ENCODE measurements around the gene WRAP53.
"Not testable (repeated sequence)": the region's sequence is repeated elsewhere in the genome, so short reads cannot be mapped to it uniquely, and the experiment has no call there.

WRAP53 gene

DNA sequence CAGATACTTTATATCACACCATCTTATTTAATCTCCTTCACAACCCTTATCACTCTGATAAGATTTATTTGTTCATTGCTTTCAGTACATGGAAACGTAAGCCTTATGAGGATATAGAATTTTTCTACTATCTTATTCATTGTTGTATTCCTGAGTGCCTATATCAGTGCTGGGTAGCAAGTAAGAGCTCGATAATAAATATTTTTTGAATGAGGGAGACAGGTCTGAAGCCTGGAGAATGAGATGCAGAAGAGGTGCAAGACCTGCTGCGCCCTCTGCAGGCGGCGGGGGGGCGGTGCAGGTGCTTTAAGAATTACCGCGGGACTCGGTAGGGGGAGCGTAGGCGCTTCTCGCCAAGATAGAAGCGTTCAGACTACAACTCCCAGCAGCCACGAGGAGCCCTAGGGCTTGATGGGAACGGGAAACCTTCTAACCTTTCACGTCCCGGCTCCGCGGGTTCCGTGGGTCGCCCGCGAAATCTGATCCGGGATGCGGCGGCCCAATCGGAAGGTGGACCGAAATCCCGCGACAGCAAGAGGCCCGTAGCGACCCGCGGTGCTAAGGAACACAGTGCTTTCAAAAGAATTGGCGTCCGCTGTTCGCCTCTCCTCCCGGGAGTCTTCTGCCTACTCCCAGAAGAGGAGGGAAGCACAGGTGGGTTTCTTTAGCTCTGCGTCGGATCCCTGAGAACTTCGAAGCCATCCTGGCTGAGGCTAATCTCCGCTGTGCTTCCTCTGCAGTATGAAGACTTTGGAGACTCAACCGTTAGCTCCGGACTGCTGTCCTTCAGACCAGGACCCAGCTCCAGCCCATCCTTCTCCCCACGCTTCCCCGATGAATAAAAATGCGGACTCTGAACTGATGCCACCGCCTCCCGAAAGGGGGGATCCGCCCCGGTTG is at the start of gene WRAP53:
Gene WRAP53 (plus strand): TSS at position 570 of the 900 bp plus-strand sequence. CDS start 172 bp downstream, at position 742.
- FAIRE-seq = peak; percentile 96

GRCh38 chr17:7640783-7641182 is 47.5 kb upstream of the WRAP53 start:
- no peak for FAIRE-seq

DNA sequence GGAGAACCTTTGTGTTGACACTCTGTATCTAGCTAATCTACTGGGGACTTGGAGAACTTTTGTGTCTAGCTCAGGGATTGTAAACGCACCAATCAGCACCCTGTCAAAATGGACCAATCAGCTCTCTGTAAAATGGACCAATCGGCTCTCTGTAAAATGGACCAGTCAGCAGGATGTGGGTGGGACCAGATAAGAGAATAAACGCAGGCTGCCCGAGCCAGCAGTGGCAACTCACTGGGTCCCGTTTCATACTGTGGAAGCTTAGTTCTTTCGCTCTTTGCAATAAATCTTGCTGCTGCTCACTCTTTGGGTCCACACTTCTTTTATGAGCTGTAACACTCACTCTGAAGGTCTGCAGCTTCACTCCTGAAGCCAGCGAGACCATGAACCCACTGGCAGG is 46.6 kb upstream of the WRAP53 start:
- not testable (repeated sequence) for FAIRE-seq

DNA sequence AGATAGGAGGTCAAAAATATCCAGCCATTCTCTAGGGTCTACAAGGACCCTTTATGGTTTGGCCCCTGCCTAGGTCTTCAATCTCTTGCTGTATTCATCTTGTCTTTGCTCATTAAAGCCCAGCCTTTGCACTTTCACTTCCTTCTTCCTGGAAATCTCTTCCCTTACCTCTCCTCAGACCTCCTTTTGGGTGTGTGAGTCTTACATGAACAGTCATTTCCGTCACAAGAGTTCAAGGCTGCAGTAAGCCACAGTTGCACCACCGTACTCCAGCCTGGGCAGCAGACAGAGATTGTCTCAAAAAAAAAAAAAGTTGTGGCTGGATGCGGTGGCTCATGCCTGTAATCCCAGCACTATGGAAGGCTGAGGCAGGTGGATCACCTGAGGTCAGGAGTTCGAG is 43.5 kb upstream of the WRAP53 start:
- FAIRE-seq = no peak

DNA sequence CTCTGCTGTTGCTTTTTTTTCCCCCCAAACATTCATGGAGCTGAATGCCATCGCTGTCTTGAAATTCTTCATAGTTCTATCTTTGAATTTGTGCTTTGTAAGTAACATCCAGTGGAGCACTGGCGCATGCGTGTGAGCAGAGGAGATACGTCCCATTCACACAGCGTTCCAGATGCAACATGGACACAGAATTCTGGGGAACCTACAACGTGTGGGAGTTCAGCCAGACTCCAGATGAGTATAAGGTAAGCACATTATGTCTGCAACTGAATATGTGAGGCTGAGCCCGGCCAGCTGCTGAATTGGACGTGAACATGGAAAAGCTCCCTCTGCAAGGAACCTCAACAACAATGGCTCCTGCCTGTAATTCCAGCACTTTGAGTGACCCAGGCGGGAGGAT is 41.8 kb upstream of the WRAP53 start:
- no peak for FAIRE-seq

GRCh38 chr17:7647018-7647417 is 41.3 kb upstream of the WRAP53 start:
- no peak for FAIRE-seq

- FAIRE-seq = no peak
Observed at GRCh38 chr17:7650509-7651096, 37.7 kb upstream of the WRAP53 start, which contains the start of gene ATP1B2. Gene ATP1B2 (plus strand): TSS chr17:7650926. CDS start chr17:7651519, 593 bp downstream.

DNA sequence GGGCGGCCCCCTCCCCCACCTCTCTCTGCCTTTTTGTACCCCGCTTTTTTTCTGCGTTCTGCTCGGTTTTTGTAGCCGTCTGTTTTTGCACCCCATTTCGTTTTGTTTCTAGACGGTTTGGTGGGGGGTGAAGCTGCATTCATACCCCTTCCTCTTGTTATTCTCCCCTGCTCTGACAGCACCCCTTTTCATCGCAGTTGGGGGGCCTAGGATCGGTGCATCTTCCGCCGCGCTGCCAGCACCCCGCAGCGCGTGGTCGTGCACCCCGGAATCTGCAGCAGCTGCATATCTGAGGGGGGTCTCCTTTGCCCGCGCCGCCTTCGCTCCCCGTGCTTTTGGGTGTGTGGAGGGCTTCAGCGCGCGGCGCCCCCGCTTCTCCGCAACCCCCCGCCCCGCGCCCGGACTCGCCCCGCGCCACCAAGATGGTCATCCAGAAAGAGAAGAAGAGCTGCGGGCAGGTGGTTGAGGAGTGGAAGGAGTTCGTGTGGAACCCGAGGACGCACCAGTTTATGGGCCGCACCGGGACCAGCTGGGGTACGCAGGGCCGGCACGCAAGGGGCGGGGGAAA is 37.1 kb upstream of the WRAP53 start:
- FAIRE-seq = no peak

DNA sequence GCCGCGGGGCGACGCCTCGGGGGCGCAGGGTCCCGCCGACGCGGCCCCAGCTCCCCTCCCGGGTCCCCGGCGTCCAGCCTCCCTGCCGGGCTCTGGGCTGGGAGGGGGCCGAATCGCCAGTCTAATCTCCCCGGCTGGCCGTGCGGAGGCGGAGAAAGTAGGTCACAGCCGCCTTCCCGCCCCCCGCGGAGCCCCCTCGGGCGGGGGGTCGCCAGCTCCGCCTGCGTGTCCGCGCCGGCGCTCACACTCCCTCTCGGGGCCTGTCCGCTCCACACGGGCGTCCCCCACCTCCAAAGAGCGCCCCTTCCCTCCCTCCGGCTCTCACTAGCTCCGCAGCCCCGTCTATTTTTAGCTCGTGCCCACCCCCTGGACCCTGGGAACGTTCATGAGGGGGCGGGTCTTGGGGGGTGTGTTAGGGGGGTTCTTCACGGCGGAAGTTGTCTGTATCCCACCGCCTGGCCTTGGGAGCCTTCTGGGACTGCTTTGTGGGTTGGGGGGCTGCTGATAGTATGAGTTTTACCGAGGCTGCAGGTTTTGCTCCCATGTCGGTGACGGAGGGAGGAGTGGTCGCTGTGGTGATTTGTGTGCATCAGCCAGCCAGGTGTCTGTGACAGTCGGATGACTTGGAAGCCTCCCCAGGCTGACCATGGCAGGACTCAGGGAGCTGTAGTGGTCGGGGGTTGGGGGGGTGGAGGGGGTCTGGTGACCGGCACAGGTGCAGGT is 36.5 kb upstream of the WRAP53 start:
- FAIRE-seq = no peak

DNA sequence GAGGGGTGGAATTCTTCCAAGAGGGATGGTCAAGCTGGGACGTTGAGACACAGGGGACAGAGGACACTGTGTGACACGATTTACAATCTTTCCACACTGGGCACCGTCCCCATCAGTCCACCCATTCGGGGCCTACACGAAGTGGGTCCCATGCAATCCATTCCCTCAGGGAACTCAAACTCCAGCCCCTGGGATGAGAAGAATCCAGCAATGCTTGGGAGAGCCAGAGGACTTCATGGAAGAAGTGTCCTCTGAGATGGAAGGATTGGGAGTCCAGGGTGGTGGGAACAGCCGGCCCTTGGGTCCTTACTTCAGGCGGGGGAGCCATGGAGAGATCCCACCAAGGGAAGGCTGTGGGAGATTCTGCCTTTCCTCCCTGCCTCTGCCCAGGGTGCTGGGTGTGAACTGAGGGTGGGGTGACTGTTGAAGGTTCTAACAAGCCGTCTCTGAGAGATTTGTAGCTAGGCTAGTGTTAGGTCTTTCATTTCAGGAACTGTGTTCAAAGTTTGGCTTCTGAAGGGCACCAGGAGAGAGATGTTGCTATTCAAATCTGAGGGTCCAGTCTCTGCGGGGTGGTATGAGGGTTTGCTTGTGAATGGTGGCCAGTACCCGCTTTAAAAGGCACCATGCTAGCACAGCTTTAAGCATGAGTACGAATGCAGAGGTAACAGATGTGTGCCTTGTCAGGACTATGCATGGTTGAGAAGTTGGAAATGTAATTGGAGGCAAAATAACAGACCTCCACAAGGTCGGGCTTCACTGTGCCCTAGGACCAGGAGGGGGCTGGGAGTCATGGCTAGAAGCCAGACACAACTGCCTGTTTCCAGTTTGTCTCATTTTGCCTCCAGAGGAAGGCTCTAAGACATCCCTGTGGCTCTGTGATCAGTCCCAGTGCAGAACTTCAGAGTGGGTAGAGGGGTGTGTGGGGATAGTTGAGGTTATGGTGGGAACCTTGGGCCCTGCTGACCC is 35.6 kb upstream of the WRAP53 start:
- no peak for FAIRE-seq

DNA sequence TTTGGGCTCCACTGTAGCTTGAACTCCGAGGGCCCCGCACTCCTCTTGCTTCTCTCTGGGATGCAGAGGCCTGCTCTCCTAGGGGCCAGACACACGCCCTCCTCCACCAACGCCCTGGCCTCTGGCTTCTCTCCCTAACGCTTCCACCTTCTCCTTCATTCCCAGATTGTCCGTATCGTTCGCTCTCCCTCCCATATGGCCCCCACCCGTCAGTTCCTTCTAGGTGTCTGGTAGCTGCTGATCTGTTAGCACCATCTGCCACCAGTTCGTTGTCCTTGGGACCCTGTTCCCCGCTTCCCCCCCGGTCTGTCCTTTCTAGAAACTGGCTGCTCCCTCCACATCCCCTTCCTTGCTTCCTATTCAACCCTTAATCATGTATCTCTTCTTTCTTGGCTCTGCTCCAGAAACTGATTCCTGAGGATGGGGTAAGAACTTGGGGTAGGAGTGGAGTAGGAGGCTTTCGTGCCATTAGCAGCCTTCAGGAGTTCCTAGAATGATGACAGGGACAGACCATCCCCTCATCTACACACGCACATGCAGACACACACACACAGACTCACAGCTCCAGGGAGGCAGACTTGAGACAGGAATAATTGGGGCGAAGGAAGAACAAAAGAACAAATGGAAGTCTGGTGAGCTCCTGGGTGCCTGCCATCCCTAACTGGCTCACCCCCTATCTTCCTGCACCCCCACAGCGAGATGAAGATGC is 33.3 kb upstream of the WRAP53 start:
- no peak for FAIRE-seq

DNA sequence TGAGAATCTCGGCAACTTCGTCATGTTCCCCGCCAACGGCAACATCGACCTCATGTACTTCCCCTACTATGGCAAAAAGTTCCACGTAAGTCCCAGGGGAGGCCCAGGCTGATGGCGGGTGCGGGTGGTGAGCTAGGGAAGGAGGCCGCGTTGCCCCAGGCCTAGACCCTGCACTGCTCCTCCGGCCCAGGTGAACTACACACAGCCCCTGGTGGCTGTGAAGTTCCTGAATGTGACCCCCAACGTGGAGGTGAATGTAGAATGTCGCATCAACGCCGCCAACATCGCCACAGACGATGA is 32.8 kb upstream of the WRAP53 start:
- FAIRE-seq = no peak

DNA sequence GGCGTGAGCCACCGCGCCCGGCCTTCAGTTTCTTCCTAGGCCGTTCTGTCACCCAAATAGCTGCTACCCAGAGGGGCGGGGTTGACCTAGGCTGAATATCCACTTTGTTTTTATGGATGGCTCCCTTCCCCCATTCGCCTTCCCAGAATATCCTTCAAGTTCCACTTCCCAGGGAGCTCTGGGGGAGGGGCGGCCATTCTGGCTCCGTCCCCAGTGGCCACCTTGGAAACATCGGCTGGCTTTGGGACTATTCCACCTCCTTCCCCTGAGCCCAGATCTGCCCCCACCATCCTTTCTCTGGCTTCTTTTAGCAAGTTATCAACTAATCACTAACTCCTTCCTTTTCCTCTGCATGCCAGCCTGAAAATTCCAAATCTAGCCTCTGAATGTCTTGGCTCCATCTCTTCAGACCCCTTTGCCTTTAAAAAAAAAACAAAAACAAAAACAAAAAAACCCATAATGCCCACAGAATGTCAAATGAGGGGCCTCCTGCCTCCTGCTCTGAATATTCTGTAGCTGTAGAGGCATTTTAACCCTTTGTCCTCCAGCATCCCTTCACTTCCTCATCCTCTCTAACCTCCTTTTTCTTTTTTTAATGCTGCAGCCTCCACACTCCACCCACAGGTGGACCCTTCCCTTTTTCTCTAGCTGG is 31.2 kb upstream of the WRAP53 start:
- FAIRE-seq = no peak

- no peak for FAIRE-seq
Observed at GRCh38 chr17:7667656-7668406, 20.4 kb upstream of the WRAP53 start.

- no peak for FAIRE-seq
Observed at GRCh38 chr17:7668482-7668881, 19.8 kb upstream of the WRAP53 start.

GRCh38 chr17:7673239-7673638 is 15.0 kb upstream of the WRAP53 start:
- peak; percentile 37 for FAIRE-seq

- FAIRE-seq = no peak
Observed at GRCh38 chr17:7674934-7675333, 13.3 kb upstream of the WRAP53 start.

DNA sequence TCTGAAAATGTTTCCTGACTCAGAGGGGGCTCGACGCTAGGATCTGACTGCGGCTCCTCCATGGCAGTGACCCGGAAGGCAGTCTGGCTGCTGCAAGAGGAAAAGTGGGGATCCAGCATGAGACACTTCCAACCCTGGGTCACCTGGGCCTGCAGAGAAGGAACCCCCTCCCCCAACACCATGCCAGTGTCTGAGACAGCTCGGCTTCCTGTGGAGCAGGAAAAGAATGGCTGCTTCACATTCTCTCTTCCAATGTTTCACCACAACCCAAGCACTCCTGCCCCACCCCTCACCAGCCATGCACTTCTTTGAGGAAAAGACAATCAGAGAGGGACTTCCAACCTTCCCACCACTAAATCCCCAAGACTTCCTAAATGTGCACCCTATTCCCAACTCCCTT is 11.7 kb upstream of the WRAP53 start:
- no peak for FAIRE-seq

DNA sequence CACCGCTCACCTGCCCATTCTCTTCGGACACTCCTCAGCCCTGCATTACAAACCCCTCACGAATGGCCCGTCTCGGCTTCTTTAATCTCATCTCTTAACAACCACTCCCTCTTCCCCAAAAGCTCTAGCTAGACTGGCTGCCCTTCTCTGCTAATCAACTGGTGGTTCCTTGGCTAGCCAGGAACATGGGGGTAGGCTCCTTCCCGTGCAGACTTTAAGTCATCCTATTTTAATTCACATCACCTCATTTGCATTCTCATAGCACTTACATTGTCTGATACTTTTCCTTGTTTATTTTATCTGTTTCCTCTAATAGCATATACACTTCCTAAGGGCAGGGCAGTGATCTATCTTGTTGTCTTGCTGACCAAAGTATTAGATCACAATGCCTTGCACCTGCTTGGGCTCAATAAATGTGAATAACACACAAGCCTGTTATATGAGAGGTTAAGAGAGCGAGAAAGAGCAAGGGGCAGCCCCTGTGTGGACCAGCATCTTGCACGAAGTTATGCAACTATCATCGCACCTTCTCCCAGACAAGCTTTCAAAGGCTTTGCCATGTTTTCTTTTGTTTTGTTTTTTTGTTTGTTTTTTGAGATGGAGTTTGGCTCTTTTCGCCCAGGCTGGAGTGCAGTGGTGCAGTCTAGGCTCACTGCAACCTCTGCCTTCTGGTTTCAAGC is 10.7 kb upstream of the WRAP53 start:
- no peak for FAIRE-seq
